Hematopoietic multipotent progenitor cell treated with erythropoietin and hydrocortisone succinate and interleukin-3 and kit ligand, for 8 days (in vitro differentiated cells): Measurements from ENCODE around the gene TRERF1.
"Not testable (repeated sequence)": the region's sequence is repeated elsewhere in the genome, so short reads cannot be mapped to it uniquely, and the experiment has no call there.

ENCODE experiments used
- DNase-seq: peaks from one replicate; pipeline ENCODE4 v3.0.0-alpha.2; 2015

TRERF1 gene

GRCh38 chr6:42237857-42238256 lies 213.9 kb downstream of the TRERF1 start:
- DNase-seq, result no peak

- DNase-seq, result no peak
Measured at GRCh38 chr6:42236682-42237473, 214.8 kb downstream of the TRERF1 start.

GRCh38 chr6:42236030-42236429 lies 215.7 kb downstream of the TRERF1 start:
- DNase-seq, result no peak

- no peak for DNase-seq
Measured at GRCh38 chr6:42232035-42232434, 219.7 kb downstream of the TRERF1 start.

GRCh38 chr6:42230345-42231321 lies 221.1 kb downstream of the TRERF1 start:
- peak; percentile 38 for DNase-seq

GRCh38 chr6:42229506-42230119 lies 222.1 kb downstream of the TRERF1 start:
- peak; percentile 71 for DNase-seq

- DNase-seq, result no peak
Measured at GRCh38 chr6:42228305-42228704, 223.4 kb downstream of the TRERF1 start.

GRCh38 chr6:42227173-42227850 lies 224.4 kb downstream of the TRERF1 start:
- no peak for DNase-seq

- no peak for DNase-seq
Measured at GRCh38 chr6:42226645-42227143, 225.0 kb downstream of the TRERF1 start.

GRCh38 chr6:42226161-42226611 lies 225.5 kb downstream of the TRERF1 start:
- no peak for DNase-seq

GRCh38 chr6:42225419-42225818 lies 226.3 kb downstream of the TRERF1 start:
- DNase-seq, result no peak

GRCh38 chr6:42225029-42225339 lies 226.7 kb downstream of the TRERF1 start:
- no peak for DNase-seq

- DNase-seq, result no peak
Measured at GRCh38 chr6:42224222-42225028, 227.3 kb downstream of the TRERF1 start.

GRCh38 chr6:42222448-42222847 lies 229.3 kb downstream of the TRERF1 start:
- DNase-seq, result no peak

GRCh38 chr6:42221546-42221945 lies 230.2 kb downstream of the TRERF1 start:
- DNase-seq, result no peak

- no peak for DNase-seq
Measured at GRCh38 chr6:42220807-42221206, 230.9 kb downstream of the TRERF1 start.

- peak; percentile 97 for DNase-seq
Measured at GRCh38 chr6:42217519-42218367, 234.0 kb downstream of the TRERF1 start, which contains the start of gene MRPS10. MRPS10 (minus strand) TSS chr6:42217861; CDS start chr6:42217849, 12 bp downstream.

GRCh38 chr6:42217157-42217518 lies 234.6 kb downstream of the TRERF1 start:
- DNase-seq, result peak; percentile 51

GRCh38 chr6:42216495-42216894 lies 235.2 kb downstream of the TRERF1 start:
- DNase-seq, result not testable (repeated sequence)

GRCh38 chr6:42212442-42212841 lies 239.3 kb downstream of the TRERF1 start:
- no peak for DNase-seq

- DNase-seq, result no peak
Measured at GRCh38 chr6:42211726-42212125, 240.0 kb downstream of the TRERF1 start.
